ENCODE results near the gene IL1F10.

- TF ChIP-seq POLR2AphosphoS5 (IDR thresholded peaks at IDR 0.05) (no peak), CTCF (IDR thresholded peaks at IDR 0.05) (no peak), POLR2A (IDR thresholded peaks at IDR 0.05) (no peak)
These were observed 35.0 kb upstream of the IL1F10 start for GRCh38 chr2:113032737-113033136.
